GM12873 (cell line): Measurements from ENCODE around the gene CCDC9.

Experiments used
- TF ChIP-seq, protein P1 (sequence below): IDR thresholded peaks from 2 replicates; pipeline ENCODE4 v1.5.1; 2012; ENCODE audit warnings: low read depth, mild to moderate bottlenecking, moderate library complexity, low read length, control low read depth; ENCODE audit not compliant: insufficient read depth; ENCODE audit errors: missing control alignments

CCDC9 gene

DNA sequence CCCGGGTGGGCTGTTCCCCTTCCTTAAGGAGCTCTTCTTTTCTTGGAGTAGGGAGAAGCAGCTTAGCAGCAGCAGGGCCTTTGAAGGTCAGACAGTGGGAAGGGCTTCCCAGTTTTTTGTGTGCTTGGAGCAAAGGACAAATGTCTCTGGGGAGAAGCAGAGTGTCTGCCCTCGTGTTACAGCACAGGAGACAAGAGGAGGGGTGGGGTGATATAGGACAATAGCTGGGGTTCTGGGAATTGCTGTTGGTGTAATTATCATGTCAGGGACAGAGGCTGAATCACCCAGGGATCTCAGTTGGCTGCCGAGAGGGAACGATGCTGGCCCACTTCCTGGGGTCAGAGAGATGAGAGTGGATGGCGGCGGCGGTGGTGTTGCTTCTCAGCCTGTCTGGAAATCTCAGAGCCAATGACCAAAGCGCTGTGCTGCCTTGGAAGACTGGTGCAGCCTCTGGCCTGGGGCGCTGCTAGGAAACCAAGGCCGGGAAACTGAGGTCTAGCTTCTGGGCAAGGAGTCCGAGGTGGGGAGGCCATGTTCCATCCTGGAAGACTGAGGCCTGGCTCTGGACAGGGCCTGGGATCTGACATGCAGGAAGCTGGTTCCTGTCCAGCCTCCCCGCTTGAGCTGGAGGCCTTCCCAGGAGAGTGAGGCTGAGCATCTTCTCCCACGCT lies 19.6 kb downstream of the CCDC9 start:
- TF ChIP-seq, protein P1, sequence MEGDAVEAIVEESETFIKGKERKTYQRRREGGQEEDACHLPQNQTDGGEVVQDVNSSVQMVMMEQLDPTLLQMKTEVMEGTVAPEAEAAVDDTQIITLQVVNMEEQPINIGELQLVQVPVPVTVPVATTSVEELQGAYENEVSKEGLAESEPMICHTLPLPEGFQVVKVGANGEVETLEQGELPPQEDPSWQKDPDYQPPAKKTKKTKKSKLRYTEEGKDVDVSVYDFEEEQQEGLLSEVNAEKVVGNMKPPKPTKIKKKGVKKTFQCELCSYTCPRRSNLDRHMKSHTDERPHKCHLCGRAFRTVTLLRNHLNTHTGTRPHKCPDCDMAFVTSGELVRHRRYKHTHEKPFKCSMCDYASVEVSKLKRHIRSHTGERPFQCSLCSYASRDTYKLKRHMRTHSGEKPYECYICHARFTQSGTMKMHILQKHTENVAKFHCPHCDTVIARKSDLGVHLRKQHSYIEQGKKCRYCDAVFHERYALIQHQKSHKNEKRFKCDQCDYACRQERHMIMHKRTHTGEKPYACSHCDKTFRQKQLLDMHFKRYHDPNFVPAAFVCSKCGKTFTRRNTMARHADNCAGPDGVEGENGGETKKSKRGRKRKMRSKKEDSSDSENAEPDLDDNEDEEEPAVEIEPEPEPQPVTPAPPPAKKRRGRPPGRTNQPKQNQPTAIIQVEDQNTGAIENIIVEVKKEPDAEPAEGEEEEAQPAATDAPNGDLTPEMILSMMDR, result no peak

DNA sequence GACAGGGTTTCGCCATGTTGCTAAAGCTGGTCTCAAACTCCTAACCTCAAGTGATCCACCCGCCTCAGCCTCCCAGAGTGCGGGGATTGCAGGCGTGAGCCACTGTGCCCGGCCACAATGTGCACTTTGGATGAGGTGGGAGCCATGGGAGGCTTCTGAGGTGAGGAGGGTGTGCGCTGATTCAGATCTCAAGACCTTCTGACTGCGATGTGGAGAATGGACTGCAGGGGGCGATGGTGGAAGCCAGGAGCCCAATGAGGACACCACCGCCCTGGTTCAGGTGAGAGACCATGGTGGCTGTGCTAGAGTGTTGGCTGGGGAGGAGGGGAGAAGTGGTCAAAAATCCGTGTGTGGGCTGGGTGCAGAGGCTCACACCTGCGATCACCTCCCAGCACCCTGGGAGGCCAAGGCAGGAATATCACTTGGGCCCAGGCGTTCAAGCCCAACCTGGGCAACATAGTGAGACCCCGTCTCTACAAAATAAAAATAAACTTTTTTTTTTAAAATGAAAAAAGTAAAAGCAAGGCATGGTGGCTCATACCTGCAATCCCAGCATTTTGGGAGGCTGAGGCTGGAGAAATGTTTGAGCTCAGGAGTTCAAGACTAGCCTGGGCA lies 24.0 kb downstream of the CCDC9 start:
- TF ChIP-seq, protein P1, result peak; percentile 75

DNA sequence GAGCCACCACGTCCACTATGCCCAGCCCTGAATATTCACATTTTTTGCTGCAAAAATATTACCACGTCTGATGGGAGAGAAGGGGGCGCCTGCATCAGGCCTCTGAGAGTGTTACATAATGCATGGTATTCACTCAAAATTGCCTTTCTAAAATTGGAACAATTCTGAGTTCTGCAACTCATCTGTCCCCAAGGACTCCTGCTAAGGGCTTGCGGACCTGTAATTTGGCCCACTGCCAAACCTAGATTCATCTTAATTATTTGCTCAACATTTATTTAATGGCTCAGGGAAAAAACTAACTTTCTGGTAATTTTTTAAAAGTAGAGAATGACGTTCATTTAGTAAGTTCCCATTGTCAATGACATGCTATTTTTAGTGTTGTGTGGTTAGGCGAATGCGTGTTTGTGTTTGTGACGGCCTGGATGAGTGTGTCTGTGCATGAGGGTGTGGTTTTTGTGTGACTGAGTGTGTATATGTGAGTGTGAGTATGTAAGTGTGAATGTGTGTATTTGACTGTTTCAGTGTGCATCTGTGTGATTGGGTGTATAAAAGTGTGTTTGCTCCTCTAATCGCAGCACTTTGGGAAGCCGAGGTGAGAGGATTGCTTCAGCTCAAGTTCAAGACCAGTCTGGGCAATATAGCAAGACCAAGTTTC lies 27.2 kb downstream of the CCDC9 start:
- TF ChIP-seq, protein P1, result no peak

DNA sequence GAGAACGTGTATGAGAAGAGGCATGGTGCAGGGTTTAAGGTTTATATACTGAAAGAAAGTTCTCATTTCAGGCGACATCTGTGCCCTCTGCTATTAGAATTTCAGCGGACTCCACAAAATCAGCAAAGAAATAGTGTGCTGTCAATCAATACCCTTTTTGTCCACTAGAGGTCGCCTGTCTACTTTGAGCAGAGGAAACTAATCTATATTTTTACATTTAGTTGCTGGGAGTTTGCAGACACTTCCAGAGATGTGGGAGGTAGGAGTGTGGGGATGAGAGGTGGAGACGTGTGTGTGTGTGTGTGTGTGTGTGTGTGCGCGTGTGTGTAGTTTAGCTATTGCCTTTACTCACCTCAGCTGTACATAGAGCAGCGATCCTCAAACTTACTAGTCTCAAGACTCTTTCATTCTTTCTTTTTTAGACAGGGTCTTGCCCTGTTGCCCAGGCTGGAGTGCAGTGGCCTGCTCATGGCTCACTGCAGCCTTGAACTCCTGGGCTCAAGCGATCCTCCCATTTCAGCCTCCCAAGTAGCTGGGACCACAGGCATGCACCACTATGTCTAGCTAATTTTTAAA lies 28.1 kb downstream of the CCDC9 start:
- TF ChIP-seq, protein P1, result peak; percentile 87

DNA sequence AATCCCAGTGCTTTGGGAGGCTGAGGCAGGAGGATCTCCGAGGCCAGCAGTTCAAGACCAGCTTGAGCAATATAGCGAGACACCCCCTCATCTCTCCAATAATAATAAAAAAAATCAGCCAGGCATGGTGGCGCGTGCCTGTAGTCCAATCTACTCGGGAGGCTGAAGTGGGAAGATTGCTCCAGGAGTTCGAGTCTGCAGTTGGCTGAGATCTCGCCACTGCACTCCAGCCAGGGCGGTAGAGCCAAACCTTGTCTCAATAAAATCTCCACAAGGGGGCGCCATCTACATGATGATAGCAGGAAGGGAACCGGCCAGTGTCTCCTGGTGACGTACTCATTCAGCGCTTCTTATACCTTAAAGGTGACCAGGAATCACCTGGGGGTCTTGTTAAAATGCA lies 39.7 kb downstream of the CCDC9 start:
- TF ChIP-seq, protein P1, result peak; percentile 79

DNA sequence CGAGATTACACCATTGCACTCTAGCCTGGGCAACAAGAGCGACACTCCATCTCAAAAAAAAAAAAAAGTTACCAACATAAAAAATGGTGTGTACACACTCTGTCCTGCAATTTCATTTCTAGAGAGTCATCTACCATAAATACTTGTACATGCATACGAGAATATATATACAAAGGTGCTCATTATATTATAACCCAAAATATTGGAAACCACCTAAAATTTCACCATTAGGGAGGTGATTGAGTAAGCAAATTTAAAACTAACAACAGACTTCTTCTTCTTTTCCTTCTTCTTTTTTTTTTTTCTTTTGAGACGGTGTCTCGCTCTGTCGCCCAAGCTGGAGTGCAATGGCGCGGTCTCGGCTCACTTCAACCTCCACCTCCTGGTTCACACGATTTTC lies 45.9 kb downstream of the CCDC9 start:
- TF ChIP-seq, protein P1, result no peak

DNA sequence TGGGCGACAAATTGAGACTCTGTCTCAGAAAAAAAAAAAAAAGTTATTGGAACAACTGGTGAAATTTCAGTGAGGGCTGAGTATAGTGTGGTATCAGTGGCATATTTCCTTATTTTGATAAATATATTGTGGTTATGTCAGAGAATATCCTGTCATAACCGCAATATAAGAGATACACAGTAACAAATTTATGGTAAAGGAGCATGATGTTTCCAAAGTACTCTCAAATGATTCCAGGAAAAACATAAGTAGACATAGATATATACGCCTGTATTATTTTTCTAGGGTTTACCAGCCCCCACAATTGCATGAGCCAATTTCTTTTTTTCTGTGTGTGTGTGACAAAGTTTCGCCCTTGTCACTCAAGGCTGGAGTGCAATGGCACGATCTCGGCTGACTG lies 47.6 kb downstream of the CCDC9 start:
- TF ChIP-seq, protein P1, result no peak
